OCI-LY1 (cell line): ENCODE measurements around the gene USP22.

Source experiments
- H2AFZ ChIP-seq: fragments of 200-600 bp; sonication (generic), shearing (Covaris generic); 2 replicates; pipeline ENCODE4 v1.6.0; 2014; ENCODE audit warnings: antibody characterized with exemption, mild to moderate bottlenecking, low read length
- H3F3A ChIP-seq: fragments of 200-600 bp; sonication (generic), shearing (Covaris generic); 2 replicates; pipeline ENCODE4 v1.6.0; 2014; ENCODE audit warnings: mild to moderate bottlenecking, antibody characterized with exemption, low read length, moderate library complexity; ENCODE audit not compliant: insufficient read depth
- H3K27ac ChIP-seq: fragments of 200-600 bp; sonication (generic); 2 replicates; pipeline ENCODE4 v1.5.1; 2014; ENCODE audit warnings: low read length, mixed run types, mild to moderate bottlenecking, low read depth; ENCODE audit not compliant: poor library complexity, severe bottlenecking
- H3K27me3 ChIP-seq: fragments of 200-600 bp; sonication (generic); 2 replicates; pipeline ENCODE4 v1.6.0; 2014; ENCODE audit warnings: antibody characterized with exemption, mild to moderate bottlenecking, low read length, moderate library complexity; ENCODE audit not compliant: insufficient read depth
- H3K36me3 ChIP-seq: fragments of 200-600 bp; sonication (generic); 2 replicates; pipeline ENCODE4 v1.6.1; 2014; ENCODE audit warnings: mild to moderate bottlenecking, antibody characterized with exemption, low read length, moderate library complexity, mixed read lengths; ENCODE audit not compliant: insufficient read depth
- H3K4me1 ChIP-seq: fragments of 200-600 bp; sonication (generic); 2 replicates; pipeline ENCODE4 v1.5.1; 2014; ENCODE audit warnings: mild to moderate bottlenecking, low read length, moderate library complexity; ENCODE audit not compliant: insufficient read depth, severe bottlenecking
- H3K4me2 ChIP-seq: fragments of 200-600 bp; sonication (generic), shearing (Covaris generic); 2 replicates; pipeline ENCODE4 v1.6.1; 2014; ENCODE audit warnings: low read length
- H3K4me3 ChIP-seq: fragments of 200-600 bp; sonication (generic); 2 replicates; pipeline ENCODE4 v1.5.1; 2014; ENCODE audit warnings: low read length, low read depth, mild to moderate bottlenecking, mixed read lengths; ENCODE audit not compliant: poor library complexity, severe bottlenecking
- H3K79me2 ChIP-seq: fragments of 200-600 bp; shearing (Covaris generic); 2 replicates; pipeline ENCODE4 v1.6.1; 2016; ENCODE audit warnings: mixed run types, low read length, mixed read lengths; ENCODE audit not compliant: insufficient read depth
- H3K9ac ChIP-seq: fragments of 200-600 bp; sonication (generic), shearing (Covaris generic); 2 replicates; pipeline ENCODE4 v1.6.1; 2014; ENCODE audit warnings: mild to moderate bottlenecking, low read length, mixed read lengths
- H3K9me2 ChIP-seq: fragments of 200-600 bp; sonication (generic), shearing (Covaris generic); 2 replicates; pipeline ENCODE4 v1.6.1; 2014; ENCODE audit warnings: low read depth, mild to moderate bottlenecking, low read length, mixed read lengths
- H3K9me3 ChIP-seq: fragments of 200-600 bp; shearing (Covaris generic); 2 replicates; pipeline ENCODE4 v1.6.1; 2014; ENCODE audit warnings: low read length, mixed read lengths
- H4K20me1 ChIP-seq: fragments of 200-600 bp; sonication (generic), shearing (Covaris generic); 2 replicates; pipeline ENCODE4 v1.6.0; 2016; ENCODE audit warnings: mild to moderate bottlenecking, low read length; ENCODE audit not compliant: insufficient read depth
- EZH2 ChIP-seq: fragments of 200-600 bp; sonication (generic), shearing (Covaris generic); IDR thresholded peaks from 2 replicates; pipeline ENCODE4 v1.8.0; 2017; ENCODE audit warnings: borderline replicate concordance, mixed run types, mild to moderate bottlenecking, antibody characterized with exemption, low read length, moderate library complexity, mixed read lengths
- TF ChIP-seq, protein P1 (sequence below): fragments of 200-600 bp; sonication (generic), shearing (Covaris generic); IDR thresholded peaks from 2 replicates; pipeline ENCODE4 v1.5.1; 2017; ENCODE audit warnings: mild to moderate bottlenecking, antibody characterized with exemption, low read length, moderate library complexity, mixed read lengths

USP22 gene

DNA sequence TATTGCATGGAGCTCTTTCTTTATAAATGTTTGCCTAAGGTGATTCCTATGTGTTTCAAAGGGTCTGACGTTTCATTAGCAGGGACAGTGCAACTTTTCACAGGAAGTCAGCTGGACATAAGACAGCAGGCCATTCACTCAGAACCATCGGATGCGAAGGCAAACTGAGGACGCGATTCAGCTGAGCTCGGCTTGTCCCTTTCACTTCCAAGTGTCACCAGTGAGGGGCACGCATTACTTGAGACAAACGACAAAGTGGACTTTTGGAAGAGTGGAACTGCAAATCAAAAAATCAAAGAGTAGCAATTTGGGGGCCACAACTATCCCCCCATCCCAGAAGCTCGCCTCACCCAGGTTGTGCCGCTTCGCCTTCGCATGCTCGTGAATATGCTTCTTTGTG is 14.6 kb downstream of the USP22 start:
- Histone ChIP-seq H3K36me3 (peaks cover 89% of the 10 kb centered on the region), H3F3A (no peaks in the 10 kb centered on the region), H3K27me3 (no peaks in the 10 kb centered on the region), H3K9me3 (no peaks in the 10 kb centered on the region), H4K20me1 (peaks cover 16% of the 10 kb centered on the region), H3K4me1 (no peaks in the 10 kb centered on the region), H3K4me3 (no peak overlapping the region), H3K9me2 (no peaks in the 10 kb centered on the region), H2AFZ (no peak overlapping the region), H3K79me2 (peaks cover 92% of the 10 kb centered on the region), H3K9ac (no peak overlapping the region), H3K27ac (no peak overlapping the region), H3K4me2 (no peak overlapping the region)
- TF ChIP-seq EZH2: no peak
- TF ChIP-seq, protein P1, sequence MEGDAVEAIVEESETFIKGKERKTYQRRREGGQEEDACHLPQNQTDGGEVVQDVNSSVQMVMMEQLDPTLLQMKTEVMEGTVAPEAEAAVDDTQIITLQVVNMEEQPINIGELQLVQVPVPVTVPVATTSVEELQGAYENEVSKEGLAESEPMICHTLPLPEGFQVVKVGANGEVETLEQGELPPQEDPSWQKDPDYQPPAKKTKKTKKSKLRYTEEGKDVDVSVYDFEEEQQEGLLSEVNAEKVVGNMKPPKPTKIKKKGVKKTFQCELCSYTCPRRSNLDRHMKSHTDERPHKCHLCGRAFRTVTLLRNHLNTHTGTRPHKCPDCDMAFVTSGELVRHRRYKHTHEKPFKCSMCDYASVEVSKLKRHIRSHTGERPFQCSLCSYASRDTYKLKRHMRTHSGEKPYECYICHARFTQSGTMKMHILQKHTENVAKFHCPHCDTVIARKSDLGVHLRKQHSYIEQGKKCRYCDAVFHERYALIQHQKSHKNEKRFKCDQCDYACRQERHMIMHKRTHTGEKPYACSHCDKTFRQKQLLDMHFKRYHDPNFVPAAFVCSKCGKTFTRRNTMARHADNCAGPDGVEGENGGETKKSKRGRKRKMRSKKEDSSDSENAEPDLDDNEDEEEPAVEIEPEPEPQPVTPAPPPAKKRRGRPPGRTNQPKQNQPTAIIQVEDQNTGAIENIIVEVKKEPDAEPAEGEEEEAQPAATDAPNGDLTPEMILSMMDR: no peak

DNA sequence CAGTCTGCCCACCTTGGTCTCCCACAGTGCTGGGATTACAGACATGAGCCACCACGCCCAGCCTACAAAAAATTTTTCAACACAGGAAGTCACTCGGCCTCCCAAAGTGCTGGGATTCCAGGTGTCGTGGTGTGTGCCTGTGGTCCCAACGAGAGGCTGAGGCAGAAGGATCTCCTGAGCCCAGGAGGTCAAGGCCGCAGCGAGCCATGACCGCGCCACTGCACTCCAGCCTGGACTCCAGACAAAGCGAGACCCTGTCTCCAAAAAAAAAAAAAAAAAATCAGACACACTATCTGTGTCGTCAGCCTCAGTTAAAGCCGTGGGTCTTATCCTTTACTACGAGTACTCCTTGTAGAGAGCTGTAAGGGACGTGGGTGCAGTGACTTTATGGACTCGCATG is 15.8 kb downstream of the USP22 start:
- no peak overlapping the region for H3K4me3 ChIP-seq
- H3K36me3 ChIP-seq: peaks cover 85% of the 10 kb centered on the region
- H3K9me3 ChIP-seq: no peaks in the 10 kb centered on the region
- H3K4me2 ChIP-seq: no peak overlapping the region
- H3K4me1 ChIP-seq: no peaks in the 10 kb centered on the region
- H3K9ac ChIP-seq: no peak overlapping the region
- H2AFZ ChIP-seq: no peak overlapping the region
- H3K79me2 ChIP-seq: peaks cover 88% of the 10 kb centered on the region
- H3F3A ChIP-seq: no peaks in the 10 kb centered on the region
- H3K9me2 ChIP-seq: no peaks in the 10 kb centered on the region
- peaks cover 14% of the 10 kb centered on the region for H4K20me1 ChIP-seq
- H3K27ac ChIP-seq: no peak overlapping the region
- H3K27me3 ChIP-seq: no peaks in the 10 kb centered on the region
- TF ChIP-seq, protein P1: no peak
- TF ChIP-seq EZH2: no peak

DNA sequence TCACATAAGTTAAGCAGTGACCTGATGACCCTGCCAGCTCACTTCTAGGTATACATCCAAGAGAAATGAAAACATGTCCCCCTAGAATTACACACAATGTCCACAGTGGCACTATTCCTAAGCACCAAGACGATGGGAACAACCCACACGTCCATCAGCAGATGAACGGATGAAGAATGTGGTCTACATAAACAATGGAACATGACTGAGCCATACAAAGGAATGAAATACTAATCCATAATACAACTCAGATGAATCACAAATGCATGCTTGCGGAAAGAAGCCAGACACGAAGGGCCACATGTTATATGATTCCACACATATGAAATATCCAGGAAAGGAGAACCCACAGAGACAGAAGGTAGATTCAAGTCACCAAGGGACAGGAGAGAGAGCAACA is 17.4 kb downstream of the USP22 start:
- H3K36me3 ChIP-seq: peaks cover 93% of the 10 kb centered on the region
- no peaks in the 10 kb centered on the region for H3K9me2 ChIP-seq
- TF ChIP-seq, protein P1: no peak
- TF ChIP-seq EZH2: no peak
- H3K4me2 ChIP-seq: no peak overlapping the region
- no peak overlapping the region for H3K9ac ChIP-seq
- no peaks in the 10 kb centered on the region for H3F3A ChIP-seq
- H3K27ac ChIP-seq: no peak overlapping the region
- peaks cover 14% of the 10 kb centered on the region for H4K20me1 ChIP-seq
- H3K4me3 ChIP-seq: no peak overlapping the region
- no peak overlapping the region for H2AFZ ChIP-seq
- H3K79me2 ChIP-seq: peaks cover 72% of the 10 kb centered on the region
- no peaks in the 10 kb centered on the region for H3K4me1 ChIP-seq
- H3K27me3 ChIP-seq: no peaks in the 10 kb centered on the region
- no peaks in the 10 kb centered on the region for H3K9me3 ChIP-seq
